Motor neuron (in vitro differentiated cells): Measurements from ENCODE around the gene ZNF3. TPM values are rescaled to one million over a fixed set of nuclear protein-coding genes. Genes with fewer than 3 reads are reported as not detected.
A peak's percentile ranks its signal among the peaks of the same experiment; 100 is the strongest.
"Not testable (repeated sequence)": the region's sequence is repeated elsewhere in the genome, so short reads cannot be mapped to it uniquely, and the experiment has no call there.

Experiments
- ATAC-seq, 8 experiments: fragments of 200-7000 bp; cut with Tn5 transposase; replicated peaks in 6 of 8; 2 replicates each; pipeline ENCODE4 v1.8.0; 2021; ENCODE audit warnings: mild to moderate bottlenecking in 8 of 8, moderate library complexity in 8 of 8
- H3K27ac ChIP-seq, 2 donors: fragments of 250-450 bp; sonication (Bioruptor Pico); 2 replicates each; pipeline ENCODE4 v1.9.0; 2021; ENCODE audit warnings: antibody characterized with exemption in 2 of 2, mild to moderate bottlenecking in 2 of 2, moderate library complexity in 1 of 2
- H3K4me1 ChIP-seq, 2 donors: fragments of 250-450 bp; sonication (Bioruptor Pico); replicated peaks in 1 of 2; 2 replicates each; pipeline ENCODE4 v1.6.1; 2021; ENCODE audit warnings: antibody characterized with exemption in 2 of 2, mild to moderate bottlenecking in 2 of 2, moderate library complexity in 1 of 2
- H3K4me3 ChIP-seq, 5 donors: fragments of 250-450 bp; sonication (Bioruptor Pico); 2 replicates each; pipeline ENCODE4 v1.9.0; 2021; ENCODE audit warnings: antibody characterized with exemption in 5 of 5, mild to moderate bottlenecking in 5 of 5, moderate library complexity in 4 of 5
- WGBS, 10 experiments: fragments of 450-650 bp; shearing (Covaris generic); methylation state at CpG; one replicate each; pipeline ENCODE4 v1.0.0; 2022; 5-methylcytosine and 5-hydroxymethylcytosine counted together
- in situ Hi-C, 9 experiments: fragments of 400-800 bp; cut with MboI; loops; one replicate each; pipeline ENCODE4 v1.15.0; 2021; ENCODE audit warnings: low sequenced_read_pairs in 9 of 9, low pct_unique_long_range_greater_than_20kb in 2 of 9; ENCODE audit not compliant: unreplicated experiment in 9 of 9
- total RNA-seq, 8 experiments: library from RNA; unstranded; fragments of 300-600 nt; gene quantifications; 2 replicates each; pipeline versions ENCODE4 v1.2.3 to v1.2.4, GENCODE V29; 2022

ZNF3 gene
- 10 to 100 TPM; 32.4 to 63.8 (median 49.4) TPM for total RNA-seq

DNA sequence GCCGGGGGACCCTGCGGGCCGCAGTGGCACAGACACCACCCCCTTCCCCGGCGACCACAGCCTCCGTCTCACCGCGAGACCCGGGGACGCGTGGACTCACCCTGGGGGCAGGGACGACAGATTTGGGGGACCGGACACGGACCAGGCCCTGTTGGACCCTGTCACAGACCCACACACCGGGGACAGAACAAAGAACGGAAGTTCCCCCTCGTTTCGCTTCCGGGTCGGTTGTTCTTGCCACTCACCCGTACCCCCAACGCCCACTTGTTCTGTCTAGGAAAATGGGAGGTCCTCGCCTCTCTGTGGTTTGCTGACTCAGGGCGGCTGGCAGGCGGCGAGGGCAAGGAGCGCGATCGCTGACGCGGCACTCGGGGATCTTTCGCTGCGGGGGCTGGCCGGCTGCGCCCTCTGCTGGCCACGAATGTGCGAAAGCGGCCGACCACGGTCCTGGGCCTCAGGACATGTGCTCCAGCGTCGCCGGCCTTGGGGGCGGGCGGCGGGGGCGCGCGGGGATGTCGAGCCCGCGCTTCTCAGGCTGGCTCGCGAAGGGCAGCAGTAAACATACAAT is at the start of gene ZNF3:
TSS of gene ZNF3 (minus strand) at position 189 of the 568 bp plus-strand sequence. CDS start 4,366 bp downstream, outside the sequence.
- H3K4me3 ChIP-seq: peak within 1 kb of the TSS; percentile 81 to 95 (median 92)
- peaks cover 8 to 12% of the 10 kb centered on the region in 2 donors for H3K4me1 ChIP-seq
- WGBS, 10 experiments: 0% methylated on average over 4 to 15 of the region's 55 CpGs; no CpG with 5 or more reads in 8 of the 10 experiments
- ATAC-seq: peak; percentile 58 to 84 (median 82)
- in situ Hi-C loops: no loop called here
- H3K27ac ChIP-seq: peak within 1 kb of the TSS; percentile 97 to 98

DNA sequence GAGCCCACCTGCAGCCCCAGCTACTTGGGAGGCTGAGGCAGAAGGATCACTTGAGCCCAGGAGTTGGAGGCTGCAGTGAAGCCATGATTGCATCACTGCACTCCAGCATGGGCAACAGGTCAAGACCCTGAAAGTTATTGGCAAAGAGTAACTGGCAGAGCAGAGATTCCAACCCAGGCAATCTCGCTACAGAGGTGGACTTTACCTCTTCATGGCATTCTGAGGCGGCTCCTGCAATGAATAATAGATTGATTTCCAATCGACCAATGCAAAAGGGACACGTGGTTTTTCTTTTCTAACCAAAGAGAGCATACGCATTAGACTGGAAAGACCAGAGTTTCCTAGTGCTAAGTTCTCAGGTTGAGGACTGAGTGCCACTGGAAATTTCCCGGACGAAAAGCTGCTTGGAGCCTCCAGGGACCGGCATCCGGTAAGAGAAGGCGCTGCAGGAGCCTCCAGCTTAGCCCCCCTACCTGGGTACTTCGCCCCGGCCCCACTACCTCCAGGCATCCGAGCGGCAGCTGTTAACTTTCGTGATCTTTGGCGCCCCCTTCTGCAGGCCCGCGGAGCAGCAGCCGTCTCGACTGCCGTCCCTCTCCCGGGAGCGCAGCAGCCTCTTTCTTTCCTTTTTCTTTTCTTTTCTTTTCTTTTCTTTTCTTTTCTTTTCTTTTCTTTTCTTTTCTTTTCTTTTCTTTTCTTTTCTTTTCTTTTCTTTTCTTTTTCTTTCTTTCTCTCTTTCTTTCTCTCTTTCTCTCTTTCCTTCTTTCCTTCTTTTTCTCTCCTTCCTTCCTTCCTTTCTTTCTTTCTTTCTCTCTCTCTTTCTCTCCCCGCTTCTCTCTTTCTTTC is 49.3 kb upstream of the ZNF3 start:
- H3K4me1 ChIP-seq: peaks cover 9 to 15% of the 10 kb centered on the region in 2 donors
- in situ Hi-C loops: no loop called here
- H3K27ac ChIP-seq: no peak overlapping the region
- peak overlapping the region in 1 of 5 donors; percentile 7 for H3K4me3 ChIP-seq
- WGBS, 10 experiments: 7 to 19% (median 13%) methylated on average over 6 to 21 of the region's 24 CpGs; no CpG with 5 or more reads in 2 of the 10 experiments
- ATAC-seq: peak in 2 of 8 experiments; percentile 4 to 7

DNA sequence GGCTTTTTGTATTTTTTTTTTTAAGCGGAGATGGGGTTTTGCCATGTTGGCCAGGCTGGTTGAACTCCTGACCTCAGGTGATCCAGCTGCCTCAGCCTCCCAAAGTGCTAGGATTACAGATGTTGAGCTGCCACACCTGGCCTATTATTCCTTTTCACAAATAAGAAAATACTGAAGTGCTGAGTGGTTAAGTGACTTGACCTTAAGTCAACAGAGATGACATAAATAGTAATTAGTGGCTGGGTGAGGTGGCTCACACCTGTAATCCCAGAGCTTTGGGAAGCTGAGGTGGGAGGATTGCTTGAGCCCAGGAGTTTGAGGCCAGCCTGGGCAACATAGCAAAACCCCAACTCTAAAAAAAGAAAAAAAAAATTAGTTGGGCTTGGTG is 48.7 kb upstream of the ZNF3 start:
- H3K4me1 ChIP-seq: peaks cover 9 to 15% of the 10 kb centered on the region in 2 donors
- ATAC-seq, H3K4me3 ChIP-seq, in situ Hi-C loops, H3K27ac ChIP-seq: not testable (repeated sequence)
- 100% methylated on average over 1 of the region's 1 CpG; no CpG with 5 or more reads in 6 of the 10 experiments for WGBS, 10 experiments

DNA sequence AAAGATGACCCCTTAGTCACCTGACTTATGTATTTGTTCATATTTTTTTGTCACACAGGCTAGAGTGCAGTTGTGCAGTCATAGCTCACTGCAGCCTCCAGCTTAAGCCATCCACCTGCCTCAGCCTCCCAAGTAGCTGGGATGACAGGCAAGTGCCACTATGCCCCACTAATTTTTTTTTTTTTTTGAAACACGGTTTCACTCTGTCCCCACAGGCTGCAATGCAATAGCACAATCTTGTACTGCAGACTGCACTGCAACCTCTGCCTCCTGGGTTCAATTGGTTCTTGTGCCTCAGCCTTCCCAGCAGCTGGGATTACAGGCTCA is 47.1 kb upstream of the ZNF3 start:
- Histone ChIP-seq H3K4me3 (peak overlapping the region; percentile 41 to 66 (median 53)), H3K27ac (no peak overlapping the region), H3K4me1 (peaks cover 9 to 15% of the 10 kb centered on the region in 2 donors)
- ATAC-seq: no peak
- WGBS, 10 experiments: 40 to 100% (median 80%) methylated on average over 1 of the region's 1 CpG; no CpG with 5 or more reads in 5 of the 10 experiments
- in situ Hi-C loops: no loop called here

DNA sequence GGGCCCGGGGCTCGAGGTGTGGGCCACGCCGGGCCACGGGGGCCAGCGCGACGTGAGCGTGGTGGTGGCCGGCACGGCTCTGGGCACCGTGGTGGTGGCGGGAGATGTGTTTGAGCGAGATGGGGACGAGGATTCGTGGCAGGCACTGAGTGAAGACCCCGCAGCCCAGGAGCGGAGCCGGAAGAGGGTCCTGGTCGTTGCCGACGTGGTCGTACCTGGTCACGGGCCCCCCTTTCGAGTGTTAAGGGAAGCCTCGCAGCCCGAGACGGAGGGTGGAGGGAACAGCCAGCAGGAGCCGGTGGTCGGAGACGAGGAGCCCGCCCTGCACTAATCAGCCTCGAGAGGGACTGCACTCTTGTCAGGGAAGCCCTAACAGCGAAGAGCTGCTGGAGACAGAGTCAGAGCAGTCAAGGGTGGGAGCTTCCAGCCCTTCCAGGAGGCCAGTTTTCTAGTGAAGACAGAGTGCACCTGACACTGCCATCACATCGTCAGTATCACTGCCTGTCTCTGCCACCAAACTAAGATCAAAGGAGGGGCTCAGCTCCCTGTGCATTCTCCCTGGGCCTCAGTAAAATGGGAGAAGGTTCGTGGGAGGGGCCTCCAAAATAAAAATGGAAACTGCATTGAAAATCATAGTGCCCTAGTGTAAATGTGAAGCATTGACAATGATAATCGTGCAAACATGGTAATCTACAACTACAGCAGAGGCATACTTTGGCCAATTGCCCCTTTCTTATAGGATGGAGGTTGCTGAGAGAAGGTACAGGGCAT is 46.5 kb upstream of the ZNF3 start:
- WGBS, 10 experiments: 0 to 60% (median 19%) methylated on average over 1 to 5 of the region's 37 CpGs; no CpG with 5 or more reads in 2 of the 10 experiments

DNA sequence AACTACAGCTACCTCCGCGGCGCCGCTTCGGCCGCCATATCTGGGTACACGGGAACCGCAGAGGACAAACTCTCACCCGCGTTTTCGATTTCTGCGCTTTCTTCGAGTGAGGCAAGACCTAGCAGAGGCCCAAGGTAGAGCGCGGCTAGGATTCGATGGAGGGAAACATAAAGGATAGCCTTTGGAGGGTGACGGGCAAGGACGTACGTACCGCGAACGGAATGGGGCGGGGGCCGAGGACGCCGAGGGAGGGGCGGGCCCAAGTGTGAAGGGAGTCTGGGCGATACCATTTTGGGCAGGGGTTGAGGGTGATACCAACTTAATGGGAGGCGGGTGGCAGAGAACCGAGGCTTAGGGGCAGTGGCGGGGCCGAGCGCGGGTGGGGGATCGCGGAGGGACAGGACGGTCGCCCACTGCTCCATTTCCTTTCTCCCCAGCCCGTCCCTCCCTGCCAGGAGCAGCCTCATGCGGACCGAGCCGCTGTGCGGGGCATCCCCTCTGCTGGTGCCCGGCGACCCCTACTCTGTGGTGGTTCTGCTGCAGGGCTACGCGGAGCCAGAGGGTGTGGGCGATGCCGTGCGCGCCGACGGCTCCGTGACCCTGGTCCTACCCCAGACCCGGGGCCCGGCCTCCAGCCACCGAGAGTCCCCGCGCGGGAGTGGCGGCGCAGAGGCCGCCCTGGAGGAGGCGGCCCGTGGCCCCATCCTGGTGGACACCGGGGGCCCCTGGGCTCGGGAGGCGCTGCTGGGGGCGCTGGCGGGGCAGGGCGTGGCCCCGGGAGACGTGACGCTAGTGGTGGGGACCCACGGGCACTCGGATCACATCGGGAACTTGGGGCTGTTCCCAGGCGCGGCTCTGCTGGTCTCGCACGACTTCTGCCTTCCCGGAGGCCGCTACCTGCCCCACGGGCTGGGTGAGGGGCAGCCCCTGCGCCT is 45.7 kb upstream of the ZNF3 start, which contains the start of gene MBLAC1:
TSS of gene MBLAC1 (plus strand) at position 37 of the 935 bp plus-strand sequence. CDS start at position 466, 429 bp downstream.
- ATAC-seq: peak; percentile 78 to 85 (median 81)
- in situ Hi-C loops: no loop called here
- 0 to 10% methylated on average over 1 to 2 of the region's 85 CpGs; no CpG with 5 or more reads in 8 of the 10 experiments for WGBS, 10 experiments
- Histone ChIP-seq H3K4me3 (peak within 1 kb of the TSS; percentile 41 to 66 (median 53)), H3K27ac (peak within 1 kb of the TSS; percentile 82 to 93), H3K4me1 (peaks cover 7 to 12% of the 10 kb centered on the region in 2 donors)

More for the DNA sequence above, 46.5 kb upstream of the ZNF3 start:
- in situ Hi-C loops: no loop called here
- H3K4me3 ChIP-seq: peak overlapping the region; percentile 41 to 66 (median 53)
- peak in 6 of 8 experiments; percentile 8 to 39 (median 30) for ATAC-seq
- peaks cover 9 to 15% of the 10 kb centered on the region in 2 donors for H3K4me1 ChIP-seq
- peak overlapping the region; percentile 82 to 93 for H3K27ac ChIP-seq

DNA sequence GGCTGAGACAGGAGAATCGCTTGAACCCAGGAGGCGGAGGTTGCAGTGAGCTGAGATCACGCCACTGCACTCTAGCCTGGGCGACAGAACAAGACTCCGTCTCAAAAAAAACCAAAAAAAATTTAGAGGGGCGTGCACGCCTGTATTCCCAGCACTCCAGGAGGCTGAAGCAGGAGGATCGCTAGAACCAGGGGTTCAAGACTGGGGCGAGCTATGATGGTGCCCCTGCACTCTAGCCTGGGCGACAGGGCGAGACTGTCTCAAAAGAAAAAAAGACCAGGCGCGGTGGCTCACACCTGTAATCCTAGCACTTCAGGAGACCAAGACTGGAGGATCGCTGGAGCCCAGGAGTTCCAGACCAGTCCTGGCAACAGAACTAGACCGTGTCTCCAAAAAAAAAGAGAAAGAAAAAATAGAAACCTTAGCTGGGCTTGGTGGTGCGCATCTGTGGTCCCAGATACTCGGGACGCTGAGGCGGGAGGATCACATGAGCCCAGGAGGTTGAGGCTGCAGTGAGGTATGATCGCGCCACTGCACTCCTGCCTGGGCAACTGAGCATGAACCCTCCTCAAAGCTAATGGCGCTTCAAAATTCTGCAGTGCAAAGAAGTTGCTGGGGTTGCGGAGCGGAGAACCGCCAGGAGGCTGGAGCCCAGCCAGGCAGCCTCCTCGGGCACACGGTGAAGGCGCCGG is 44.9 kb upstream of the ZNF3 start:
- WGBS, 10 experiments: 0 to 50% (median 10%) methylated on average over 2 to 10 of the region's 29 CpGs; no CpG with 5 or more reads in 1 of the 10 experiments
- peaks cover 7 to 12% of the 10 kb centered on the region in 2 donors for H3K4me1 ChIP-seq
- ATAC-seq: peak in 4 of 8 experiments; percentile 14 to 30 (median 18)
- in situ Hi-C loops: no loop called here
- peak overlapping the region; percentile 82 to 93 for H3K27ac ChIP-seq
- peak overlapping the region; percentile 41 to 66 (median 53) for H3K4me3 ChIP-seq

DNA sequence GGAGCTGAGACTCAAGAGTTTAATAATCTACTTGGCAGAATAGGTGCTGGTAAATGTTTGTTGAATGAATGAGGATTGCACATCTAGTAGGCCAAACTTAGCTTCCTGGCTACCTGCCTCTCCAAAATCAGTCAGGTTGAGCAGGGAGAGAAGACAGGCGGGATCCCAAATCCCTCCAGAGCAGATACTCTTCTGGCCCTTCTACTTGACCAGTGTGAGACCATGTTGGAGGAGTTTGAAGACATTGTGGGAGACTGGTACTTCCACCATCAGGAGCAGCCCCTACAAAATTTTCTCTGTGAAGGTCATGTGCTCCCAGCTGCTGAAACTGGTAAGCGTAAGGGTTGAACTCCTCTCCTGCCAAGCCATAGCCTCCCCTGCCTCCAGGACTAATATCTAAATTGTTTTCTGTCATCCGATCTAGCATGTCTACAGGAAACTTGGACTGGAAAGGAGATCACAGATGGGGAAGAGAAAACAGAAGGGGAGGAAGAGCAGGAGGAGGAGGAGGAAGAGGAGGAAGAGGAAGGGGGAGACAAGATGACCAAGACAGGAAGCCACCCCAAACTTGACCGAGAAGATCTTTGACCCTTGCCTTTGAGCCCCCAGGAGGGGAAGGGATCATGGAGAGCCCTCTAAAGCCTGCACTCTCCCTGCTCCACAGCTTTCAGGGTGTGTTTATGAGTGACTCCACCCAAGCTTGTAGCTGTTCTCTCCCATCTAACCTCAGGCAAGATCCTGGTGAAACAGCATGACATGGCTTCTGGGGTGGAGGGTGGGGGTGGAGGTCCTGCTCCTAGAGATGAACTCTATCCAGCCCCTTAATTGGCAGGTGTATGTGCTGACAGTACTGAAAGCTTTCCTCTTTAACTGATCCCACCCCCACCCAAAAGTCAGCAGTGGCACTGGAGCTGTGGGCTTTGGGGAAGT is 43.0 kb upstream of the ZNF3 start:
- in situ Hi-C loops: no loop called here
- 57 to 100% (median 88%) methylated on average over 1 to 4 of the region's 4 CpGs; no CpG with 5 or more reads in 2 of the 10 experiments for WGBS, 10 experiments
- ATAC-seq: peak in 1 of 8 experiments; percentile 9
- Histone ChIP-seq H3K27ac (no peak overlapping the region), H3K4me1 (peaks cover 11 to 16% of the 10 kb centered on the region in 2 donors), H3K4me3 (no peak overlapping the region)

DNA sequence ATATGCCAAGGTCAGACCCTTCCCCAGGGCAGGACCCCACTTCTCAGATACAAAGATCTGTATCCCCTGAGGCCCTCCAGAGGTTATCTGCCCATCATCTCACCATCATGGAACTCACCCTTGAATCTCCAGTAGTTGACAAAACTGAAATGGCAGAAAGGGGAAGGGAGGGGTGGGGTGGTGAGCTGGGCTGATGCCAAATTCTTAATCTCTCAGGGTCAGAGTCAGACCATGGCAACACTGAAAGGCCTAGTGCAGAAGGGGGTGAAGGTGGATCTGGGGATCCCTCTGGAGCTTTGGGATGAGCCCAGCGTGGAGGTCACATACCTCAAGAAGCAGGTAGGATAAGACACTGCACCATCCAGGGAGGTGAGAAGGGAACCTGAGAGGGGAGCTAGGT is 41.0 kb upstream of the ZNF3 start:
- H3K27ac ChIP-seq: no peak overlapping the region

DNA sequence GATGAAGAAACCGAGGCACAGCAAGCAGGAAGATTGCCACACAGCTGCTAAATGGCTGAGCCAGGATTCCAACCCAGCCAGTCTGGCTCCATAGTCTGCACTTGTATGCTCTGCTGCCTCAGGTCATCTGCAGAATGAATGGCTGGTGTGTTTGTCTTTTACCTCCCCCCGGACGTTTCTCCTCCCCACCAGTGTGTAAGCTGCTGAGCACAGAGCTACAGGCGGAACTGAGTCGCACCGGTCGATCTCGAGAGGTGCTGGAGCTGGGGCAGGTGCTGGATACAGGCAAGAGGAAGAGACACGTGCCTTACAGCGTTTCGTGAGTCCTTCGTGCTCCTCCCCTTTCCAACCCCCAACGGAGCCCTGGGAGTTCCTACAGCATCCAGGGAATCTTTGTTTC is 40.5 kb upstream of the ZNF3 start:
- in situ Hi-C loops: no loop called here
- H3K4me3 ChIP-seq: no peak overlapping the region
- H3K27ac ChIP-seq: no peak overlapping the region
- no peak for ATAC-seq
- peaks cover 7 to 9% of the 10 kb centered on the region in 2 donors for H3K4me1 ChIP-seq
- WGBS, 10 experiments: 76 to 83% (median 79%) methylated on average over 2 to 11 of the region's 13 CpGs; no CpG with 5 or more reads in 6 of the 10 experiments

More for the DNA sequence above, 41.0 kb upstream of the ZNF3 start:
- 100% methylated on average over 1 of the region's 1 CpG; no CpG with 5 or more reads in 9 of the 10 experiments for WGBS, 10 experiments
- in situ Hi-C loops: no loop called here
- Histone ChIP-seq H3K4me3 (no peak overlapping the region), H3K4me1 (peaks cover 7 to 9% of the 10 kb centered on the region in 2 donors)
- ATAC-seq: no peak

DNA sequence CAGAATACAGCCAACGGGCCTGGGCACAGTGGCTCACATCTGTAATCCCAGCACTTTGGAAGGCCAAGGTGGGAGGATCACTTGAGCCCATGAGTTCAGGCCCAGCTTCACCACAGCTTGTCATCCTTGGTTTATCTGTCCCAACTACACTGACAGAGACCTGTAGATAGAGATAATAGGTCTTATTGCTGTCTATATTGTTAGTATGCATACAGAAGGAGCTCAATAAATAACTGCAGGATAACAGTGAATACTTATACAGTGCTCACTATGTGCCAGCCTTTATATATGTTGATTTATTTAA is 39.2 kb upstream of the ZNF3 start:
- Histone ChIP-seq H3K4me1 (peaks cover 4 to 9% of the 10 kb centered on the region in 2 donors), H3K4me3 (peak overlapping the region; percentile 81 to 89 (median 88)), H3K27ac (peak overlapping the region; percentile 32 to 98)
- in situ Hi-C loops: no loop called here
- no peak for ATAC-seq
- WGBS, 10 experiments: 0 to 43% (median 0%) methylated on average over 1 of the region's 1 CpG; no CpG with 5 or more reads in 5 of the 10 experiments
